Astrocyte of the cerebellum (primary cell): ENCODE data around the gene PIK3R1.
"Not testable (repeated sequence)": the region's sequence is repeated elsewhere in the genome, so short reads cannot be mapped to it uniquely, and the experiment has no call there.

Experiments used
- DNase-seq: peaks from one replicate; pipeline ENCODE4 v3.0.0-alpha.2; 2011; ENCODE audit warnings: low read depth
- H3K4me3 ChIP-seq: 2 replicates; pipeline ENCODE4 v1.5.1; 2011; ENCODE audit warnings: mild to moderate bottlenecking, low read depth, low read length, moderate library complexity
- in situ Hi-C: cut with HindIII; loops from 2 replicates; pipeline ENCODE4 v1.10.0; 2017; ENCODE audit warnings: low sequenced_read_pairs
- TF ChIP-seq, protein P1 (sequence below): IDR thresholded peaks from 2 replicates; pipeline ENCODE4 v1.5.1; 2012; ENCODE audit warnings: low read length, low read depth, moderate library complexity, mild to moderate bottlenecking; ENCODE audit errors: missing control alignments

The PIK3R1 gene

DNA sequence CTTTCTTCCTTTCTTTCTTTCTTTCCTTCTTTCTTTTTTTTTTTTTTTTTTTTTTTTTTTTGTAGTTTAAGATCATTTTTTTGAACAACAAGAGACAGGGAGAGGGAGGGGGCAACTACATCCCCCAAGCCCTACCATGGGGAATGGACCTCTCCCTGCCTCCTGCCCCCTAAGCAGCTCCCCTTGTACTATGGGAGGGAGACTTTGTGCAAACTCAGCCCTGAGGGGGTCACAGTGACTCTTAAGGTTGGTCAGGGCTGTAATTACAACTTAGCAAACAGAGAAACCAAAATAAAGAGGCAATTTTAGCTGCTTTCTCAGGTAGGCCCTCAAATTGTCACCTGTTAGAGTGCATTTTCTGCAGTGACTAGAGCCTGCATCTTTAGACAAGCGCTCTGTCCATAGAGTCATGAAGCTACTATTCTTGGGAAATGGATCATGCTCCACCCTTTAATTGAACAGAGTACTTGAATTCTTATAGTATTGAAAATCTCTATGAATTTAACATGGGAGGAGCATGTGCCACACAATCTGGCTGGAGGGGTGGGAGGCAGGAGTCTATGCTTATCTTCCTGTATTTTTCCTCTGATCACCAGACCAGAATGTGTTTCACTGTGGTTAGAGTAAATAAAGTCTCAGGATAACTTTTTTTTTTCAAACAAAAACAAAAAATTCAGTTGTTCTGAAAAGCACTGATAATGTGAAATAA, 24.3 kb upstream of the PIK3R1 start:
- no peak overlapping the region for H3K4me3 ChIP-seq
- in situ Hi-C loops, result no loop called here
- DNase-seq, result no peak
- TF ChIP-seq, protein P1, sequence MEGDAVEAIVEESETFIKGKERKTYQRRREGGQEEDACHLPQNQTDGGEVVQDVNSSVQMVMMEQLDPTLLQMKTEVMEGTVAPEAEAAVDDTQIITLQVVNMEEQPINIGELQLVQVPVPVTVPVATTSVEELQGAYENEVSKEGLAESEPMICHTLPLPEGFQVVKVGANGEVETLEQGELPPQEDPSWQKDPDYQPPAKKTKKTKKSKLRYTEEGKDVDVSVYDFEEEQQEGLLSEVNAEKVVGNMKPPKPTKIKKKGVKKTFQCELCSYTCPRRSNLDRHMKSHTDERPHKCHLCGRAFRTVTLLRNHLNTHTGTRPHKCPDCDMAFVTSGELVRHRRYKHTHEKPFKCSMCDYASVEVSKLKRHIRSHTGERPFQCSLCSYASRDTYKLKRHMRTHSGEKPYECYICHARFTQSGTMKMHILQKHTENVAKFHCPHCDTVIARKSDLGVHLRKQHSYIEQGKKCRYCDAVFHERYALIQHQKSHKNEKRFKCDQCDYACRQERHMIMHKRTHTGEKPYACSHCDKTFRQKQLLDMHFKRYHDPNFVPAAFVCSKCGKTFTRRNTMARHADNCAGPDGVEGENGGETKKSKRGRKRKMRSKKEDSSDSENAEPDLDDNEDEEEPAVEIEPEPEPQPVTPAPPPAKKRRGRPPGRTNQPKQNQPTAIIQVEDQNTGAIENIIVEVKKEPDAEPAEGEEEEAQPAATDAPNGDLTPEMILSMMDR, result no peak

DNA sequence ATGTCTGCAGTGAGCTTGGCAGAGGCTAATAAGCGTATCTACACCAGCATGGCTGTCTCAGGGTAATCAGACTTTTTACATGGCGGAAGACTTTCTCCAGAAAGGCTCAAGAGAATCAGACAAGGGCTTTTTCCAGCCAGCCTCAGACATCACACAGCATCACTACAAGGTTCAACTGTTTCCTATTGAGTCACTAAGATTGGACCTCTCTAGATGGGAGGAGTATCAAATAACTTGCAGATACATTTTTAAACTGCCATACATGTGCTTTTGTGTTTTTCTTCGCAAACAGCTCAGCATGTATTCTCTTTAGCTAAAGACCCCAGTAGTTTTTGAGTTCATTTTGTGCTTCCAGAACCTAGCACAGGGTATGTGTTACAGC, 22.9 kb upstream of the PIK3R1 start:
- in situ Hi-C loops, result no loop called here
- no peak for DNase-seq

DNA sequence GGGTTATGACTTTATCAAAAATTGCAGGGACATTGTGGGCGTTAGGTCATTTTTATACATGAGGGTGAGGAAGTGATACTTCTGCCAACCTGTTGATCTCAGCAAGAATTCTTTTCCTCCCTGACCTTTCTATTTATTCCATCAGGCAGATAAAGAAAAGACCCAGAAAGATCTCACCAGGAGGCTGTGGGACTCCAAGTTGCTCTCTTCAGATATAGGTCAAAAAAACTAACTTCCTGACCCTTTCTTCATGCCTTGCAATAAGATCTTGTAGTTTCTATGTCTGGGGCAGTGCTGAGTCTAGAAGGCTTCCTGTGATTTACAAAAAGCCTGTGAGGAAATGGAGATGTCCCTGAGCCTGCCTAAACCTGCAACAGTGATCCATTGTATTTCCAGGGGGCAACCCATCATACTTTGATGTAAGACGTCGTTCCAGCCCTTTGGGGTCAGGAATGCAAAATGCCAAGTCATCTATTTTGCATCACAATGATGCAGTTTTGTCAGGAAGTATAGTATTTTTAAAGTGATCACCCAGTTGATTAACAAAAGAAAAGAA, 22.0 kb upstream of the PIK3R1 start:
- H3K4me3 ChIP-seq, result no peak overlapping the region
- TF ChIP-seq, protein P1, result no peak
- no peak for DNase-seq
- in situ Hi-C loops, result no loop called here

More for the DNA sequence above, 22.9 kb upstream of the PIK3R1 start:
- H3K4me3 ChIP-seq, result no peak overlapping the region
- TF ChIP-seq, protein P1, result no peak

DNA sequence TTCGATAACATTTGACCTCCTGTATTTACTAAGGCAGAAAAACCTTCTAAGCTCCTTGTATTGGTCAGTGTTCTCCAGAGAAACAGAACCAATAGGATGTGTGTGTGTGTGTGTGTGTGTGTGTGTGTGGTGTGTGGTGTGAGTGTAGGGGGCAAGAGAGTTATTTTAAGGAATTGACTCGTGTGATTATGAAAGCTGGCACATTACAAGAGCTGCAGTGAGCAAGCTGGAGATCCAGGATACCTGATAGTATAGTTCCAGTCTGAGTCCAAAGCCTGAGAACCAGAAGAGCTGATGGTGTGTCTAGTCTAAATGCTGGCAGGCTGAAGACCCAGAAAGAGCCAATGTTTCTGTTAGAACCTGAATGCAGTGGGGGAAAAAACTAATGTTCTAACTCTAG, 21.2 kb upstream of the PIK3R1 start:
- no peak for DNase-seq
- TF ChIP-seq, protein P1, result no peak
- no peak overlapping the region for H3K4me3 ChIP-seq
- in situ Hi-C loops, result no loop called here

DNA sequence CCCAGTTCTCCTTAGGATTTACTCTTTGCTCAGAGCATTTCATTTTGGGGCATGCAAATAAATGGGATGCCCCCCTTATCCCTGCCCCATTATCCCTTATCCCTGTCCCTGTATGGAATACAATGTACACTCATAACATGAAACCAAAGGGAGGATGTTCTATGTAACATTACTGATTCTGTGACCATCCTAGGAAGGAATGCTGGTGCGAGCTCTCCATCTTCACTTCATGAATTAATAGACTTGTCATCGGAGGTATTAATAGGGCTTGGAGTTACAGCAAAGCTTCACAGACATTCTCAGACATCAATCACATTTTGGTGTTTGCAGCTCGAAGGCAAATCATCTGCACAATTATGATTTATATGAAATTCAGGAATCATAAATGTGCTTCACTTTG, 20.4 kb upstream of the PIK3R1 start:
- TF ChIP-seq, protein P1, result no peak
- no peak for DNase-seq
- in situ Hi-C loops, result no loop called here
- no peak overlapping the region for H3K4me3 ChIP-seq

DNA sequence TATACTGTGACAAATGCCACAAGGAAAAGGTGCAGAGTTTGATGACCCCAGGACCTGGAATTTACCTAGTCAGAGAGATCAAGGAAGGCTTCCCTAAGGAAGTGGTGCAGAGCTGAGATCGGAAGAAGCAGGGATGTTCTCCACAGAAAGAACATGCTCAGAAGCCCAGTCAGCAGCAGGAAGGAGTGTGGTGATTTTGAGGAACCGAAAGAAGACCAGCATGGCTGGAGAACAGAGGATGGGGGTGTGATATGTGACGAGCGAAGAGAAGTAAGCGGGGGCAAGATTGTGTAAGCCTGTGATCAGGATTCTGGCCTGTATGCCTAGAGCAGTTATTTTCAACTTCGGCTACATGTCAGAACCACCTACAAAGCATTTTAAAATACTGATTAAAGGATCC, 18.7 kb upstream of the PIK3R1 start:
- in situ Hi-C loops, result no loop called here
- TF ChIP-seq, protein P1, result no peak
- no peak for DNase-seq
- H3K4me3 ChIP-seq, result no peak overlapping the region

DNA sequence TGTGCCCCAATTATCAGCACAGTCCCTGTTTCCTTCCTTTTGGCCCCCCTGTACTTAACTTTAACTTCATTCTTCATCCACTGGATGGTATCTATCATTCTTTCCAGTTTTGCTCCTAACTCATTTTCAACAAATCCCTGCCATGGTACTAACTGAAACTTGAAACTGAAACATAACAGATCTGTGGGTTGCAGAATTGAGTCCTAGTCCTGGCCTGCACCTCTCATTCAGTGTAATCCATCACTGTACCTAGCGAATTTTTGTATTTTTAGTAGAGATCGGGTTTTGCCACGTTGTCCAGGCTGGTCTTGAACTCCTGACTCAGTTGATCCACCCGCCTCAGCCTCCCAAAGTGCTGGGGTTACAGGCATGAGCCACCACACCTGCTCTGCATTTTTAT, 15.3 kb upstream of the PIK3R1 start:
- DNase-seq, result no peak
- TF ChIP-seq, protein P1, result no peak
- no peak overlapping the region for H3K4me3 ChIP-seq
- in situ Hi-C loops, result no loop called here

DNA sequence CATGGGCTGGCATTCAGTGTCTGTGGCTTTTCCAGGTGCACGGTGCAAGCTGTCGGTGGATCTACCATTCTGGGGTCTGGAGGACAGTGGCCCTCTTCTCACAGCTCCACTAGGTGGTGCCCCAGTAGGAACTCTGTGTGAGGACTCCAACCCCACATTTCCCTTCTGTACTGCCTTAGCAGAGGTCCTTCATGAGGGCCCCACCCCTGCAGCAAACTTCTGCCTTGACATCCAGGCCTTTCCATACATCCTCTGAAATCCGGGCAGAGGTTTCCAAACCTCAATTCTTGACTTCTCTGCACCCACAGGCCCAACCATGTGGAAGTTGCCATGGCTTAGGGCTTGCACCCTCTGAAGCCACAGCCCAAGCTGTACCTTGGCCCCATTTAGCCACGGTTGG, 4.9 kb upstream of the PIK3R1 start:
- in situ Hi-C loops, DNase-seq, H3K4me3 ChIP-seq: not testable (repeated sequence)
